ENCODE results near the gene PGA4.

PGA4 gene

DNA sequence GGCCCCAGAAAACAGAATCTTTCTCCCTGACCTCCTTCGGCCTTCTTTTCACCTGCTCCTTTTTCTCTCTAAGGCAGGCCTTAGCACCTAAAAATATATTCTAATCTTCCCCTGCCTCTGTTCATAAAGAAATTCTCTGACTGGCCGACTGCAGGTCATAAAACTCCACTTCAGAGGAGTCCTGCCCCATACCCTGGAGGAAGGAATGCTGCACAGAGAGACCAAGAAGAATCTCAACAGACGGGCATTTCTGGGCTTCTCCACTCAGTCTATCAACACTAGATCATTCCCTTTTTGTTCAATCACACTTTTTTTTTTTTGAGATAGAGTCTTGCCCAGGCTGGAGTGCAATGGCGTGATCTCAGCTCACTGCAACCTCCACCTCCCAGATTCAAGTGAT lies 38.5 kb upstream of the PGA4 start:
- no peak overlapping the region for H3K27ac ChIP-seq
- TF ChIP-seq, protein P1, sequence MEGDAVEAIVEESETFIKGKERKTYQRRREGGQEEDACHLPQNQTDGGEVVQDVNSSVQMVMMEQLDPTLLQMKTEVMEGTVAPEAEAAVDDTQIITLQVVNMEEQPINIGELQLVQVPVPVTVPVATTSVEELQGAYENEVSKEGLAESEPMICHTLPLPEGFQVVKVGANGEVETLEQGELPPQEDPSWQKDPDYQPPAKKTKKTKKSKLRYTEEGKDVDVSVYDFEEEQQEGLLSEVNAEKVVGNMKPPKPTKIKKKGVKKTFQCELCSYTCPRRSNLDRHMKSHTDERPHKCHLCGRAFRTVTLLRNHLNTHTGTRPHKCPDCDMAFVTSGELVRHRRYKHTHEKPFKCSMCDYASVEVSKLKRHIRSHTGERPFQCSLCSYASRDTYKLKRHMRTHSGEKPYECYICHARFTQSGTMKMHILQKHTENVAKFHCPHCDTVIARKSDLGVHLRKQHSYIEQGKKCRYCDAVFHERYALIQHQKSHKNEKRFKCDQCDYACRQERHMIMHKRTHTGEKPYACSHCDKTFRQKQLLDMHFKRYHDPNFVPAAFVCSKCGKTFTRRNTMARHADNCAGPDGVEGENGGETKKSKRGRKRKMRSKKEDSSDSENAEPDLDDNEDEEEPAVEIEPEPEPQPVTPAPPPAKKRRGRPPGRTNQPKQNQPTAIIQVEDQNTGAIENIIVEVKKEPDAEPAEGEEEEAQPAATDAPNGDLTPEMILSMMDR (conservative IDR thresholded peaks at IDR 0.05) = no peak
- TF ChIP-seq ZFX (IDR thresholded peaks at IDR 0.05) = no peak

DNA sequence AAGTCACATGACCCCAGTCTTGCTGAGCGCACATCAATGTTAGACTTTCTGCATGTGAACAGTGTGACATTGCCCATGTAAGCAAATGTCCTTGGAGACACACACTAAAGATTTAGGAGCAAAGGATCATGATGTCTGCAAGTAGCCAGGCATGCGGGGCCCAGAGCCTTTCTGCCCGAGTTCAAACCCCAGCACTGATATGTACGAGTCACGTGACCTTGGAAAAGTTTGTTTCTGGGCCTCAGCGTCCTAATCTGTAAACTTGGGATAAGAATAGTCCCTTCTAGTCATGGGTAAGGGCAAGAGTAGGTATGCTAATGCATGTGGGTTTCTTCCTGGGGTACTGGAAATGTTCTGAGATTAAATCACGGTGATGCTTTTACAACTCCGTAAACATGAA lies 35.6 kb upstream of the PGA4 start:
- TF ChIP-seq, protein P1 (conservative IDR thresholded peaks at IDR 0.05) = no peak
- TF ChIP-seq ZFX (IDR thresholded peaks at IDR 0.05) = no peak
- H3K27ac ChIP-seq = no peak overlapping the region

DNA sequence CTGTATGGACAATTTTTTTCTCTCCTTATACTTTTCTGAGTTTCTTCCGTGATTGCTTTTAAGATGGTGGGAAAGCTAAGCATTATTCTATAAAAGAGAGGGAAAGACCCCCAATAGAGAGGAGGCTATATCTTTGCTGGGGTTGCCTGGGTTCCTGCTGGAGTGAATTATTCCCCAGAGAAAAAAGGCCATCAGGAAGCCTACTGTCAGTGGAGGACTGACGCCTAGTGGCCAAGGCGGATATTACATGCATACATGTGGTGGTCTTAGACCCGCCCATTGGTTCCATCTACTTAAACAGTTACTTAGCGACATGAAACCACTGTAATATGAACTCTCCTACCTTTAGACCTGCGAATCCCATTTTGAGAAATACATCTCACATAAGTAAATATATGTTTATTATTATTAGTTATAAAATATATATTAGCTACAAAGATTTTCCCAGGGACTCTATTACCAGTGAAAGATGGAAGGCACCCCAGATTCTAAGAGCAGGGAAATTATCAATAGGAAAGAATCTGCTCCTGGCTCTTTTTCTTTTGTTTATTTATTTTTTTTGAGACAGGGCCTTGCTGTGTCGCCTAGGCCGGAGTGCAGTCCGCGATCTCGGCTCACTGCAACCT lies 34.5 kb upstream of the PGA4 start:
- no peak overlapping the region for H3K27ac ChIP-seq
- TF ChIP-seq, protein P1 (conservative IDR thresholded peaks at IDR 0.05) = peak; percentile 98
- TF ChIP-seq ZFX (IDR thresholded peaks at IDR 0.05) = no peak

DNA sequence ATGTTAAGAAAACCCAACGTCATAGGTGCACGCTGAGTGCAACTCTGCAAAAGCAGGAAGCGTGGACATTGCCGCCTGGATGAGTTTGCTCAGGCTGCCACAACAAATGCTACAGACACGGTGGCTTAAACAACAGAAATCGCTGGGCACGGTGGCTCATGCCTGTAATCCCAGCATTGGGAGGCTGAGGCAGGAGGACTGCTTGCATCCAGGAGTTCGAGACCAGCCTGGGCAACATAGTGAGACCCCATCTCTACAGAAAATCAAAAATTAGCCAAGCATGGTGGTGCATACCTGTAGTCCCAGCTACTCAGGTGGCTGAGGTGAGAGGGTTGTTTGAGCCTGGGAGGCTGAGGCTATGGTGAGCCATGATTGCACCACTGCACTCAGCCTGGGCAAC lies 32.2 kb upstream of the PGA4 start:
- TF ChIP-seq ZFX (IDR thresholded peaks at IDR 0.05) = no peak
- TF ChIP-seq, protein P1 (conservative IDR thresholded peaks at IDR 0.05) = no peak
- H3K27ac ChIP-seq = no peak overlapping the region

DNA sequence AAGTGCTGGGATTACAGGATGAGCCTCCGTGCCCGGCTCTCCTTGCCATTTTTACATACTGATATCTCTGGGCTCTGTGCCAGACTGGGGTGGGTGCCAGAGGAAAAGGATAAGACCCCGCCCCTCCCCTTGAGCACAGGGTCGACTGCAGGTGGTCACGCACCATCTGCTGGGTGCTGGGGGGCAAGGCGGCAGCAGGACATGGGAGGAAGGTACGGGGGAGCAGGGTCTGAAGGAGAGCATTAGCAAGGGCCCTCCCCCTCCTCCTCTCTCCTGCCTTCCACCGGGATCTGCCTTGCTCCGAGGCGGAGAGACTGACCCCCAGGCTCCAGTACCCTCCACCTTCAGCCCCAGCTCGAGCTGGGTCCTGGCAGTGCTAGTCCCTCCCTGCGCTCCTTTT lies 28.6 kb upstream of the PGA4 start:
- TF ChIP-seq, protein P1 (conservative IDR thresholded peaks at IDR 0.05) = no peak
- TF ChIP-seq ZFX (IDR thresholded peaks at IDR 0.05) = no peak
- H3K27ac ChIP-seq = no peak overlapping the region

DNA sequence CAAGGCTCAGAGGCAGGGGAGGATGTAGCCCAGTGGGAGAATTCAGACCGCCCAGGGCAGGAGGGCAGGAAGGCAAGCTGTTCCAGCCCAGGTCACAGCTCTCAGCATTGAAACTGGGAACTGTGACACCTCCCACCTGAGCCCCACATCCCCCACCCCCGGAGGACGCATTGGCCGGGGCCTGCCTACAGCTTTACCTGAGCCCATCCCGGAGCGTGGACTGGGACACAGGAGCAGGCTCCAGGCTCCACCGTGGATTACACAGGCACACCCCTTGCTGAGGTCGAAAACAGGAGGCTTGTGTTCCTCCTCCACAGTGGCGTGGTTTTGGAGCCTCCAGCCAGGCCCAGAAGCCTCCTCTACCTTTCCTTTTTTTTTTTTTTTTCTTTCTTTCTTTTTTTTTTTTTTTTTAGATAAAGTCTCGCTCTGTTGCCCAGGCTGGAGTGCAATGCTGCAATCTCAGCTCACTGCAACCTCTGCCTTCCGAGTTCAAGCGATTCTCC lies 27.9 kb upstream of the PGA4 start:
- TF ChIP-seq ZFX (IDR thresholded peaks at IDR 0.05) = no peak
- TF ChIP-seq, protein P1 (conservative IDR thresholded peaks at IDR 0.05) = no peak
- no peak overlapping the region for H3K27ac ChIP-seq

DNA sequence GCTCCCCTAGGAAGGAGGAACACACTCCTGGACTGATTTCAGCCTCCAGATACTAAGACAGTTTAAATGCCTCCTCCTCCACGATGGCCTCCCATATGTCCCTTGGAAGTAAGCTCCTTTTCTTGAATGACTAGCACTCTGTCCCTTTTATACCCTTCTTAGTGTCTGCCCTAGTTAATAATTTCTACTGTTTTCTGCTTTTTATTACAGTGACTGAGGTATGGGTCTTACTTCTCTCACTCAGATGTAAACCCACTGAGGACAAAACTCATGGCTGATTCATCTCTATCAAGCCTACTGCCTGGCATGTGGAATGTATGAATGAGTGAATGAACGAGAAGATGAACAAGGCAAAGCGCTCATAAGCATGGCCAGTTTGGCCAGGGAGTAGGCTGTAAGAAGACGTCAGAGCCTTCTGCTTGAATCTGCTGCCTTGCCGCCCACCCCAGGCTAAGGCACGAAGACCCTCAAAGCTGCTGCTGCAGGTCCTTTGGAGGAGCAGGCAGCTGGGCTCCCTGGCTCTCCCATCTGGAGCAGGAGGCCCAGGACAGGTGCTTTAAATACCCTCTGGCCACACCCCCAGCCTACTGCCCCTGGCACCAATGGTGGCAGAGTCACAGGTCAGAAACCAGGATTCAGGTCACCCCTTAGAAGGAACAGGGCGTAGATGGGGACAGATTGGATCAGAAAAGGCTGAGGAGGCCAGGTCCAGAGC lies 27.0 kb upstream of the PGA4 start:
- no peak overlapping the region for H3K27ac ChIP-seq
- TF ChIP-seq, protein P1 (conservative IDR thresholded peaks at IDR 0.05) = no peak
- no peak for TF ChIP-seq ZFX (IDR thresholded peaks at IDR 0.05)

All from C4-2B (cell line).